GM18505 (cell line): ENCODE data around the gene PPA2.

Source experiments
- ATAC-seq: cut with Tn5 transposase; IDR thresholded peaks from one replicate; pipeline ENCODE4 v1.9.1; 2021; ENCODE audit not compliant: unreplicated experiment
- POLR2A ChIP-seq: IDR thresholded peaks from 4 replicates; pipeline ENCODE4 v1.6.1; 2011; ENCODE audit warnings: borderline replicate concordance; ENCODE audit not compliant: insufficient read depth, insufficient read length; ENCODE audit errors: extremely low read depth

The PPA2 gene

GRCh38 chr4:105389167-105389566 is 84.7 kb downstream of the PPA2 start:
- no peak for ATAC-seq
- no peak for TF ChIP-seq POLR2A

DNA sequence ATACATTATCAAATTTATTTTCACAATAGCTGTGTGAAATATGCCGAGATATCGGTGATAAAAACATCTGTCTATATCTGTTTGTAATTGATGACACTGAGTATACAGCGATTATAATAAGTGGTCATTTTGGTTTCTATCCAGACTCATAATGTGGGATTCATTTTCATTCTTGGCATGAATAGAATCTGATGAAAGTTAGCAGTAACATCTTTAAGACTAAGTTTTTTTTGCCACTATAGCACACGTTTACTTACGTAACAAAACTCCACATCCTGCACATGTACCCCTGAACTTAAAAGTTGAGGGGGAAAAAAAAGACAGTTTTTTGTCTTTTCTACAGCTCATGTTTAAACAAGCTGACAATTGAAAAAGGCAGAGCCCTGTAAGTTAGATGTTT is 86.4 kb downstream of the PPA2 start:
- no peak for TF ChIP-seq POLR2A
- ATAC-seq = no peak

GRCh38 chr4:105386012-105386411 is 87.8 kb downstream of the PPA2 start:
- TF ChIP-seq POLR2A = no peak
- ATAC-seq = no peak

GRCh38 chr4:105374071-105374470 is 99.8 kb downstream of the PPA2 start:
- ATAC-seq = no peak
- no peak for TF ChIP-seq POLR2A

- no peak for TF ChIP-seq POLR2A
- ATAC-seq = no peak
Measured at GRCh38 chr4:105373324-105373723, 100.5 kb downstream of the PPA2 start.

- TF ChIP-seq POLR2A = no peak
- ATAC-seq = no peak
Measured at GRCh38 chr4:105369988-105370387, 103.9 kb downstream of the PPA2 start.

DNA sequence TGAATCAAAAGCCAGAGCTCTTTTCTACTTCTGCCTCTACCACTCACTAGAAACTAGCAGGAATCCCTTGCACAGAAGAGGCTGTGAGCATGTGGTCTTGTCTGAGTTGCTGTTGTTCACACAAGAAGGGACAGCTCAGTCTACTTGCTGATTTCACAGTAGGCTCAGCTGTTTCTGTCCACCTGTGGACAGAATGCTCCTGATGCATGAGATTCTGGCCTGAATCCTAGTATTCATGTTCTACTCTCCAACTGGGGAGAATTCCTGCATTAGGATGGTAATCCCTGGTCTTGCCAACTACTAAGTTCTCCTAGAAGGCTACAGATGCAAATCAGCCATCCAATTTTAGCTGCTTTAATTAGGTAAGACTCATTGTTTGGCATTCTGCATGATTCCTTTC is 112.8 kb downstream of the PPA2 start:
- ATAC-seq = no peak
- TF ChIP-seq POLR2A = no peak

DNA sequence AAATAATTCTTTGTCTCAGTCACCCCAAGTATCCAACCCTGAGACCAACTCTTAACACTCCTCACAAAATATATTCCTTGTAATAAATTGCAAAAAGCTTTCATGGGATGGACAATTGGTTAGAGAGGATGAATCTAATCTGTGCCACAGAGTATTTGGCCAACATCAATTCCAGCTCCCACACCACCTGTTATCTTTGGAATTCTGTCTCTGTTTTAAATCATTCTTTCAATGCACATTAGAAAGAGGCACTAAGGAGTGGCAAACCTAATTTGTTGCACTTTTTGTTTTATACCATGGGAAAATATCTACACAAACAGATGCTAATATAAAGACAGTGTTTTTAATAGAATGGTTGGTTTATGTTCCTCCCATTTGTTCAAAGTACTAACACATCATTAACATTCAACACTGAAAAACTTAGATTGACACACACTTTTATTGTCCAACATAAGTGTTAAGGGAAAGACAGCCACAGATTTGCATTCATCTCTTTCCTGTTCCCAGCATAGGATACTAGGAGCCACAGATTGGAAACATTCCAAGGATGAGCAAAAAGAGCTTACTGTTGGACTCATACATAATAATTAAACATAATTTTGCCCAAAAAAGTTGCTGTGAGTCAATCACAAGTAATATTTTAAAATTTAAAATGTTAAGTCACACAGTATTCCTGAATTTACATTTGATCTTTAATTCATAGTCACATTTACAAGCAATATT is 116.4 kb downstream of the PPA2 start:
- no peak for ATAC-seq
- TF ChIP-seq POLR2A = no peak

DNA sequence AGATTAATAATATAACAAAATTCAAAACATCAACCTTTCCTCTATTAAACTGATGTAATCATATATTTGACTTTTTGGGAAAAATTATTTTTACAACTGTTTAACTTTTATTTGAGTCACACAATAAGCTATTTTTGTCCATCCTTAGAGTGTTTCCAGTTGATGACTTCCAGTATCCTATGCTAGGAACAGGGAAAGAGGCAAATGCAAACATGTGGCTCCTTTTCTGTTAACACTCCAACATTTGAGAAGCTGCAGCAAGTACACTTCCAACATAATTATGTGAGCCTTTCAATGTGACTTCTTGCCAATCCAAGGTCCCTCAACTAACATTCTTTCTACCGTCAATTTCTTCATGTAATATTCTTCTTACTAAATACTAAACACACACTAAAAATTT is 117.7 kb downstream of the PPA2 start:
- ATAC-seq = no peak
- TF ChIP-seq POLR2A = no peak

DNA sequence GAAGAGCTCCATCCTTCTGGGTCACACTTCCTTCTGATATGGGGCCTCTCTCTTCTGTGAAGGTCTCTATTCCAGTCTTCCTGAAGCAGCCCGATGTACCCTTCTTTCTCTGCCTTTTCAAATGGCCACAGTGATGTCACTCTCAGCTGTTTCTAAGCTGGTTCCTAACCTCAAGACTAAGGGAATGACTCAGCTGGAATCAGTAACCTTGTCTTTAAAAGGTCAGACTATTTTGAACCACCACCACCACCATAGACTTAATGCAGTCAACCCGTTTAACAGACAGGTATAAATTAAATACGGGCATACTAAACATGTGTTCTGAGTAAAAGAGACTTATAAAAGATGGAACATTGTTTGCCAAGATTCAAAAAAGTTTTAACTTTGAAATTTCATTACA is 121.0 kb downstream of the PPA2 start:
- peak; percentile 67 for ATAC-seq

DNA sequence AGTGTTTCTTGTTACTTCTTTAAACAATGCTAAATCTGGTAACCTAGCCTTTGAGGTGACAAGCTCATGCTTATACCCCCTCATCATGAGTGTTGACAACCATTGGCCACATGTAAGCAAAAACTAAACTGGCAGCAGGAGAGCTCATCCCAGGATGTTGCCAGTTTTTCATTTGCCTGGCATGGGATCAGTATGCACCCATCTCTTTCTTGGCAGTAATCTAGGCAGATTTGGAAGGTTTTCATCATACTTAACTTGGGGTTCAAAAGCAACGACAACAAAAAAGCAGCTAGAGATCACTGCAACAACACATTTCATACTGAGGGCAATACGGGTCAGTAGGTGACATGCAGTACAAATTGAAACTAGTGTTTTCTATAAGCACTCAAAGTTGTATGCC is 122.0 kb downstream of the PPA2 start:
- ATAC-seq = no peak
- no peak for TF ChIP-seq POLR2A

More for the DNA sequence above, 121.0 kb downstream of the PPA2 start:
- no peak for TF ChIP-seq POLR2A

GRCh38 chr4:105350859-105351490 is 122.9 kb downstream of the PPA2 start:
- ATAC-seq = no peak

GRCh38 chr4:105348719-105349118 is 125.1 kb downstream of the PPA2 start:
- no peak for ATAC-seq
- no peak for TF ChIP-seq POLR2A

More at GRCh38 chr4:105350859-105351490, 122.9 kb downstream of the PPA2 start:
- TF ChIP-seq POLR2A = no peak

DNA sequence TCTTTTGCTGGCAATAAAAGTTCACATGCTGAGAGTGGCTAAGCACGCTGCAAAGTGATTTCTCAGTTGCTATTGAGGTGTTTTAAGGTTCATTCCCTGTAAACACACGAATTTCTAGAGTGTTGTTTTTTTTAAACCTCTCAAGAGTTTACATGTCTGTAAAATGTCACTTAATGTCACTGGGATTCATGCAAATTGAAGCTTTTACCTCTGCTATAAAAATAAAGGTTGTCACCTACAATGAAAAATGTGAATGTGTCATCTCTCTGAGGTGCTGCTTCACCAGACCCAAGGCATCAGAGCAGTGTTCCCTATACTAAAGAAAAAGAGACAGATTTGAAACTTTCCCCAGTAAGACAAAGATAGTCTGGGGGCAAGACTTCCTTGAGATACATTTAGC is 127.0 kb downstream of the PPA2 start:
- TF ChIP-seq POLR2A = no peak
- no peak for ATAC-seq

DNA sequence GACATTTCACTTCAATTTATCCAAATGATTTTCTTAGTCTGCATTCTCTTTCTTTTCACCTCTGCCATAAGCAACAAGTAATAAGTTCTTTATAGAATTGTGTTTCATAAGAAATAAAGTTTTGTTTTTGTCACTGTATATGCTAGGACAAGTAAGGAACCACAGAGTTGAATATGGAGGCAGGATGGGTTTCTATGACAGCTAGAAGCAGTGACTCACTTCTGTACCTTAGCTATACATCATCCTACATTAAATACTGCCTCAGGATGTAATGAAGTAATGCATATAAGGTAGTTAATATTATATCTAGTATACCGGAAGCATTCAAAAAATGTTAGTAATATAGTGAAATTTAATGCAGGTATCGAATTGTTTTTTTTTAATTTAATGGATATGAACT is 128.0 kb downstream of the PPA2 start:
- no peak for ATAC-seq
- no peak for TF ChIP-seq POLR2A

GRCh38 chr4:105345358-105345757 is 128.5 kb downstream of the PPA2 start:
- no peak for TF ChIP-seq POLR2A
- no peak for ATAC-seq
